Caco-2 (cell line): Measurements from ENCODE around the gene PRDM10. TPM values are rescaled to one million over a fixed set of nuclear protein-coding genes. Genes with fewer than 3 reads are reported as not detected.

Experiments
- BruUV-seq: library from RNA; stranded (reverse); fragments of 400-500 nt; replicated peaks from 2 replicates; lab custom pipeline; 2021; lab: Mats Ljungman, UMichigan
- CTCF ChIA-PET: fragments of 300-600 bp; sonication (Branson Sonifier 250); formaldehyde crosslinking; loops from one replicate; lab custom pipeline; 2022; ENCODE audit warnings: antibody characterized with exemption; lab: Charles Lee
- POLR2A ChIA-PET: fragments of 300-600 bp; sonication (Branson Sonifier 250); formaldehyde crosslinking; loops from one replicate; lab custom pipeline; 2022; ENCODE audit warnings: antibody characterized with exemption; lab: Charles Lee
- DNase-seq, 2 experiments: peaks; one replicate each; pipeline versions ENCODE4 v3.0.0 to v3.0.0-alpha.2; 2020 to 2022
- H3K27me3 ChIP-seq: replicated peaks from 2 replicates; pipeline ENCODE4 v1.6.0; 2011; ENCODE audit warnings: low read length; ENCODE audit not compliant: control insufficient read depth, insufficient read depth
- H3K36me3 ChIP-seq: 2 replicates; pipeline ENCODE4 v1.5.1; 2011; ENCODE audit warnings: low read length; ENCODE audit not compliant: control insufficient read depth, insufficient read depth
- H3K4me1 ChIP-seq: fragments of 250-450 bp; sonication (Bioruptor Pico); 2 replicates; pipeline ENCODE4 v1.5.1; 2020; ENCODE audit warnings: mild to moderate bottlenecking
- H3K4me3 ChIP-seq: 2 replicates; pipeline ENCODE4 v1.5.1; 2011; ENCODE audit warnings: low read depth, mild to moderate bottlenecking, control low read depth, low read length
- H3K9me3 ChIP-seq: fragments of 250-450 bp; sonication (Bioruptor Pico); 2 replicates; pipeline ENCODE4 v1.5.1; 2020; ENCODE audit warnings: mild to moderate bottlenecking, moderate library complexity
- H3K27ac Mint-ChIP-seq: one replicate; pipeline ENCODE4 v1.8.0; 2022; ENCODE audit warnings: mixed read lengths; ENCODE audit not compliant: unreplicated experiment
- H3K27me3 Mint-ChIP-seq: one replicate; pipeline ENCODE4 v1.8.0; 2022; ENCODE audit warnings: mixed read lengths; ENCODE audit not compliant: insufficient read depth, unreplicated experiment
- H3K36me3 Mint-ChIP-seq: one replicate; pipeline ENCODE4 v1.8.0; 2022; ENCODE audit warnings: mild to moderate bottlenecking, mixed read lengths; ENCODE audit not compliant: insufficient read depth, unreplicated experiment
- H3K4me1 Mint-ChIP-seq: one replicate; pipeline ENCODE4 v1.8.0; 2022; ENCODE audit warnings: low read depth, mixed read lengths; ENCODE audit not compliant: unreplicated experiment
- H3K4me3 Mint-ChIP-seq: one replicate; pipeline ENCODE4 v1.8.0; 2022; ENCODE audit warnings: mild to moderate bottlenecking, moderate library complexity, mixed read lengths; ENCODE audit not compliant: unreplicated experiment
- H3K9me3 Mint-ChIP-seq: one replicate; pipeline ENCODE4 v1.8.0; 2022; ENCODE audit warnings: mixed read lengths; ENCODE audit not compliant: unreplicated experiment
- CTCF ChIP-seq, 2 experiments: fragments of 200-600 bp in 1 of 2; IDR thresholded peaks; 1 replicate in 1 of 2; 2 replicates in 1 of 2; pipeline versions ENCODE4 v1.5.1 to v1.8.0; 2011 to 2022; ENCODE audit warnings: antibody characterized with exemption in 1 of 2, control low read depth in 1 of 2, inconsistent platforms in 1 of 2, low read depth in 1 of 2, low read length in 1 of 2, mild to moderate bottlenecking in 1 of 2, moderate library complexity in 1 of 2; ENCODE audit not compliant: insufficient read depth in 1 of 2, severe bottlenecking in 1 of 2, unreplicated experiment in 1 of 2
- intact Hi-C: fragments of 100-400 bp; cut with micrococcal nuclease; formaldehyde crosslinking; loops from one replicate; pipeline ENCODE4 v1.10.0; 2022; ENCODE audit not compliant: unreplicated experiment
- total RNA-seq: library from RNA; stranded (reverse); gene quantifications from 2 replicates; pipeline ENCODE4 v1.2.3, GENCODE V29; 2022

The PRDM10 gene
- total RNA-seq, 1 experiment from 2014 or later = 11.8 TPM

- Mint-ChIP-seq H3K9me3 (no peaks in the 10 kb centered on the region), H3K4me3 (no peak overlapping the region), H3K36me3 (no peaks in the 10 kb centered on the region), H3K27ac (no peak overlapping the region), H3K27me3 (no peaks in the 10 kb centered on the region), H3K4me1 (peaks cover 6% of the 10 kb centered on the region)
- Histone ChIP-seq H3K9me3 (no peaks in the 10 kb centered on the region), H3K4me1 (peaks cover 5% of the 10 kb centered on the region; the same call in 1 of the 2 replicates), H3K36me3 (no peaks in the 10 kb centered on the region), H3K27me3 (no peaks in the 10 kb centered on the region), H3K4me3 (no peak overlapping the region)
- no peak for TF ChIP-seq CTCF (IDR thresholded peaks at IDR 0.05; ENCODE audit: insufficient read depth in 1 of 2, low read depth in 1 of 2, low read length in 1 of 2, severe bottlenecking in 1 of 2, unreplicated experiment in 1 of 2)
- no peak for DNase-seq
- ChIA-PET CTCF (interaction anchor here (0.7 kb wide), 1 partner anchor 81 kb away, joined by 3 read pairs; no protein-coding TSS in a partner anchor), POLR2A (no interaction called here)
- no TSS peak for BruUV-seq
- intact Hi-C loops = no loop called here
Measured at GRCh38 chr11:129911298-129911697, 91.3 kb downstream of the PRDM10 start.

GRCh38 chr11:129910360-129910759, 92.3 kb downstream of the PRDM10 start:
- peaks cover 11% of the 10 kb centered on the region for H3K4me1 Mint-ChIP-seq
- peak in 1 of 2 experiments; percentile 39 for DNase-seq
- H3K4me3 Mint-ChIP-seq = no peak overlapping the region
- TF ChIP-seq CTCF (IDR thresholded peaks at IDR 0.05; ENCODE audit: insufficient read depth in 1 of 2, low read depth in 1 of 2, low read length in 1 of 2, severe bottlenecking in 1 of 2, unreplicated experiment in 1 of 2) = no peak
- H3K27ac Mint-ChIP-seq = no peak overlapping the region
- peaks cover 5% of the 10 kb centered on the region for H3K36me3 Mint-ChIP-seq
- Histone ChIP-seq H3K9me3 (no peaks in the 10 kb centered on the region), H3K4me3 (no peak overlapping the region), H3K4me1 (peaks cover 8% of the 10 kb centered on the region), H3K36me3 (no peaks in the 10 kb centered on the region), H3K27me3 (no peaks in the 10 kb centered on the region)
- ChIA-PET POLR2A (no interaction called here), CTCF (interaction anchor here (0.7 to 1.3 kb wide), 3 partner anchors 15 to 82 kb away, joined by 3 to 4 read pairs (median 4); no protein-coding TSS in a partner anchor)
- BruUV-seq = no TSS peak
- intact Hi-C loops = no loop called here
- no peaks in the 10 kb centered on the region for H3K27me3 Mint-ChIP-seq
- no peaks in the 10 kb centered on the region for H3K9me3 Mint-ChIP-seq

GRCh38 chr11:129905402-129905801, 97.2 kb downstream of the PRDM10 start:
- BruUV-seq = no TSS peak
- ChIA-PET CTCF (interaction anchor here (0.5 to 0.7 kb wide), 2 partner anchors 103 to 120 kb away, joined by 3 to 6 read pairs; no protein-coding TSS in a partner anchor), POLR2A (interaction anchor here (0.6 to 1.7 kb wide), 2 partner anchors 10 to 255 kb away, joined by 3 to 9 read pairs; partner anchors contain the start of gene NFRKB)
- Histone ChIP-seq H3K4me1 (peaks cover 17% of the 10 kb centered on the region), H3K27me3 (no peaks in the 10 kb centered on the region), H3K36me3 (no peaks in the 10 kb centered on the region), H3K4me3 (no peak overlapping the region), H3K9me3 (no peaks in the 10 kb centered on the region)
- H3K4me3 Mint-ChIP-seq = no peak overlapping the region
- no peak overlapping the region for H3K27ac Mint-ChIP-seq
- H3K27me3 Mint-ChIP-seq = no peaks in the 10 kb centered on the region
- peaks cover 14% of the 10 kb centered on the region for H3K36me3 Mint-ChIP-seq
- H3K9me3 Mint-ChIP-seq = no peaks in the 10 kb centered on the region
- peaks cover 7% of the 10 kb centered on the region for H3K4me1 Mint-ChIP-seq
- peak; percentile 84 to 87 for DNase-seq
- intact Hi-C loops = loop anchor here (10.0 kb wide), 1 partner anchor 409 kb away; the partner anchor contains the start of gene ZBTB44
- no peak for TF ChIP-seq CTCF (IDR thresholded peaks at IDR 0.05; ENCODE audit: insufficient read depth in 1 of 2, low read depth in 1 of 2, low read length in 1 of 2, severe bottlenecking in 1 of 2, unreplicated experiment in 1 of 2)
